A673 (cell line): ENCODE data around the gene UHRF2. TPM values are rescaled to one million over a fixed set of nuclear protein-coding genes. Genes with fewer than 3 reads are reported as not detected.
A peak's percentile ranks its signal among the peaks of the same experiment; 100 is the strongest.

Experiments used
- Bru-seq: library from RNA; stranded (reverse); fragments of 400-500 nt; gene quantifications from one replicate; lab custom pipeline; 2021; lab: Mats Ljungman, UMichigan
- BruChase-seq, 2 experiments: library from RNA; stranded (reverse); fragments of 400-500 nt; gene quantifications; one replicate each; lab custom pipeline; 2021; lab: Mats Ljungman, UMichigan
- BruUV-seq: library from RNA; stranded (reverse); fragments of 400-500 nt; replicated peaks from 2 replicates; lab custom pipeline; 2021; lab: Mats Ljungman, UMichigan
- CTCF ChIA-PET: fragments of 300-600 bp; sonication (Branson Sonifier 250); formaldehyde crosslinking; loops from one replicate; lab custom pipeline; 2022; ENCODE audit warnings: antibody characterized with exemption; lab: Charles Lee
- POLR2A ChIA-PET: fragments of 300-600 bp; sonication (Branson Sonifier 250); formaldehyde crosslinking; loops from one replicate; lab custom pipeline; 2022; ENCODE audit warnings: antibody characterized with exemption; ENCODE audit not compliant: low non-redundant PET; lab: Charles Lee
- DNase-seq: peaks from one replicate; pipeline ENCODE4 v3.0.0-alpha.2; 2015; ENCODE audit warnings: low spot score
- H3K27ac ChIP-seq: fragments of 200-600 bp; sonication (generic); 2 replicates; pipeline ENCODE4 v1.5.1; 2016; ENCODE audit warnings: mixed run types, low read depth, mild to moderate bottlenecking, mixed read lengths, antibody characterized with exemption, low read length; ENCODE audit not compliant: poor library complexity, severe bottlenecking
- H3K27me3 ChIP-seq: fragments of 200-600 bp; sonication (generic); replicated peaks from 2 replicates; pipeline ENCODE4 v1.6.1; 2017; ENCODE audit warnings: mixed run types, low read depth, mild to moderate bottlenecking, mixed read lengths, antibody characterized with exemption, low read length; ENCODE audit not compliant: insufficient read depth, poor library complexity
- H3K36me3 ChIP-seq: fragments of 200-600 bp; sonication (generic); 2 replicates; pipeline ENCODE4 v1.6.1; 2016; ENCODE audit warnings: mixed run types, mild to moderate bottlenecking, mixed read lengths, antibody characterized with exemption, low read length; ENCODE audit not compliant: insufficient read depth, poor library complexity, severe bottlenecking
- H3K4me1 ChIP-seq: fragments of 200-600 bp; sonication (generic); 2 replicates; pipeline ENCODE4 v1.6.1; 2017; ENCODE audit warnings: mixed run types, mild to moderate bottlenecking, mixed read lengths, antibody characterized with exemption, low read length; ENCODE audit not compliant: insufficient read depth, poor library complexity, severe bottlenecking
- H3K4me3 ChIP-seq: fragments of 200-600 bp; sonication (generic); 2 replicates; pipeline ENCODE4 v1.5.1; 2016; ENCODE audit warnings: low read depth, mixed run types, mild to moderate bottlenecking, mixed read lengths, low read length; ENCODE audit not compliant: poor library complexity, severe bottlenecking
- H3K9me3 ChIP-seq: fragments of 200-600 bp; sonication (generic); 2 replicates; pipeline ENCODE4 v1.6.1; 2016; ENCODE audit warnings: mixed run types, low read depth, mild to moderate bottlenecking, mixed read lengths, antibody characterized with exemption, low read length; ENCODE audit not compliant: poor library complexity, severe bottlenecking
- CTCF ChIP-seq: fragments of 300-800, 200-600 bp; sonication (generic); conservative IDR thresholded peaks from 2 replicates; pipeline ENCODE4 v1.5.1; 2017; ENCODE audit warnings: low read depth, mild to moderate bottlenecking, antibody characterized with exemption, low read length, moderate library complexity, mixed read lengths
- EZH2 ChIP-seq: fragments of 200-600 bp; sonication (generic); IDR thresholded peaks from 2 replicates; pipeline ENCODE4 v1.6.1; 2017; ENCODE audit warnings: borderline replicate concordance, low read depth, mild to moderate bottlenecking, mixed read lengths, antibody characterized with exemption, low read length; ENCODE audit not compliant: poor library complexity, severe bottlenecking
- intact Hi-C: fragments of 100-400 bp; cut with micrococcal nuclease; formaldehyde crosslinking; loops from one replicate; pipeline ENCODE4 v1.10.0; 2022; ENCODE audit not compliant: unreplicated experiment
- long read RNA-seq: library from polyadenylated mRNA; stranded (forward); transcript quantifications from one replicate; pipeline ENCODE4 v2.0.0, GENCODE V29; 2022
- total RNA-seq: library from RNA; stranded (reverse); gene quantifications from 2 replicates; pipeline ENCODE4 v1.2.3, GENCODE V29; 2021

The UHRF2 gene, protein sequence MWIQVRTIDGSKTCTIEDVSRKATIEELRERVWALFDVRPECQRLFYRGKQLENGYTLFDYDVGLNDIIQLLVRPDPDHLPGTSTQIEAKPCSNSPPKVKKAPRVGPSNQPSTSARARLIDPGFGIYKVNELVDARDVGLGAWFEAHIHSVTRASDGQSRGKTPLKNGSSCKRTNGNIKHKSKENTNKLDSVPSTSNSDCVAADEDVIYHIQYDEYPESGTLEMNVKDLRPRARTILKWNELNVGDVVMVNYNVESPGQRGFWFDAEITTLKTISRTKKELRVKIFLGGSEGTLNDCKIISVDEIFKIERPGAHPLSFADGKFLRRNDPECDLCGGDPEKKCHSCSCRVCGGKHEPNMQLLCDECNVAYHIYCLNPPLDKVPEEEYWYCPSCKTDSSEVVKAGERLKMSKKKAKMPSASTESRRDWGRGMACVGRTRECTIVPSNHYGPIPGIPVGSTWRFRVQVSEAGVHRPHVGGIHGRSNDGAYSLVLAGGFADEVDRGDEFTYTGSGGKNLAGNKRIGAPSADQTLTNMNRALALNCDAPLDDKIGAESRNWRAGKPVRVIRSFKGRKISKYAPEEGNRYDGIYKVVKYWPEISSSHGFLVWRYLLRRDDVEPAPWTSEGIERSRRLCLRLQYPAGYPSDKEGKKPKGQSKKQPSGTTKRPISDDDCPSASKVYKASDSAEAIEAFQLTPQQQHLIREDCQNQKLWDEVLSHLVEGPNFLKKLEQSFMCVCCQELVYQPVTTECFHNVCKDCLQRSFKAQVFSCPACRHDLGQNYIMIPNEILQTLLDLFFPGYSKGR
- total RNA-seq, result 52.7 and 53.0 TPM in 2 replicates
- Bru-seq, nascent RNA, result percentile 92 among the genes with signal in this experiment
- BruChase-seq, experiment 1, labeled RNA remaining after a 2-hour chase, result percentile 84 among the genes with signal in this experiment
- percentile 76 among the genes with signal in this experiment for BruChase-seq, experiment 2, labeled RNA remaining after a 6-hour chase
- long read RNA-seq, transcript UHRF2-201 (16 exons, 3,452 nt), result major isoform, 9 of 44 reads
- long read RNA-seq, partial matches to known transcripts, result 7 of 44 reads
- long read RNA-seq, other reads (novel, unspliced or antisense), result 26 of 44 reads

GRCh38 chr9:6412487-6413364, at the start of gene UHRF2:
Gene UHRF2 (plus strand): TSS chr9:6413199. CDS start chr9:6413491, 292 bp downstream.
- intact Hi-C loops, result loop anchor here (5.0 kb wide), 1 partner anchor 270 kb away; no protein-coding TSS in a partner anchor
- peaks cover 32% of the 10 kb centered on the region for H3K27me3 ChIP-seq
- BruUV-seq, result no TSS peak
- H3K27ac ChIP-seq, result peak within 1 kb of the TSS; percentile 92
- peak; percentile 99 for DNase-seq
- H3K4me3 ChIP-seq, result peak within 1 kb of the TSS; percentile 97
- no peaks in the 10 kb centered on the region for H3K36me3 ChIP-seq
- POLR2A ChIA-PET, result interaction anchor here (0.5 to 0.7 kb wide), 4 partner anchors 27 to 524 kb away, joined by 3 to 12 read pairs (median 3); no protein-coding TSS in a partner anchor
- H3K4me1 ChIP-seq, result peaks cover 5% of the 10 kb centered on the region
- TF ChIP-seq EZH2 (no peak), CTCF (no peak)
- CTCF ChIA-PET, result interaction anchor here (0.6 kb wide), 2 partner anchors 74 to 580 kb away, joined by 5 to 20 read pairs; partner anchors contain the start of gene ERMP1
- H3K9me3 ChIP-seq, result no peaks in the 10 kb centered on the region

GRCh38 chr9:6367128-6367890, 45.7 kb upstream of the UHRF2 start:
- Histone ChIP-seq H3K4me3 (no peak overlapping the region), H3K9me3 (no peaks in the 10 kb centered on the region), H3K4me1 (no peaks in the 10 kb centered on the region), H3K27me3 (peaks cover 7% of the 10 kb centered on the region), H3K36me3 (no peaks in the 10 kb centered on the region), H3K27ac (no peak overlapping the region)
- no TSS peak for BruUV-seq
- CTCF ChIA-PET, result no interaction called here
- TF ChIP-seq EZH2, result no peak
- no peak for TF ChIP-seq CTCF
- intact Hi-C loops, result no loop called here
- POLR2A ChIA-PET, result no interaction called here
- DNase-seq, result no peak
